ENCODE measurements around the gene ARL2. TPM values are rescaled to one million over a fixed set of nuclear protein-coding genes. Genes with fewer than 3 reads are reported as not detected.

The ARL2 gene
- total RNA-seq, 1 experiment from 2014 or later = 203 TPM

GRCh38 chr11:65034423-65034822 lies 20.5 kb downstream of the ARL2 start:
- no peak overlapping the region for H2BK12ac ChIP-seq (ENCODE audit: insufficient read length, low read depth, low read length)
- H3K79me2 ChIP-seq (ENCODE audit: insufficient read depth, low read length) = no peaks in the 10 kb centered on the region
- no peak overlapping the region for H4K5ac ChIP-seq (ENCODE audit: insufficient read length, low read depth, low read length)
- H3K23me2 ChIP-seq (ENCODE audit: insufficient read length, low read depth, low read length, poor library complexity, severe bottlenecking) = no peaks in the 10 kb centered on the region
- no peak overlapping the region for H2AK5ac ChIP-seq (ENCODE audit: insufficient read length, low read length)
- H3K27ac ChIP-seq (ENCODE audit: insufficient read length, low read depth, low read length) = no peak overlapping the region
- H3K4me2 ChIP-seq (ENCODE audit: insufficient read depth, insufficient read length, low read length) = no peak overlapping the region
- WGBS (ENCODE audit: extremely low coverage, insufficient read length, low lambda C conversion rate) = no CpG with 5 or more reads among the region's 2 CpGs
- H3K79me1 ChIP-seq (ENCODE audit: insufficient read depth, low read depth, low read length, poor library complexity, severe bottlenecking) = no peaks in the 10 kb centered on the region
- no peak overlapping the region for H2BK15ac ChIP-seq (ENCODE audit: low read depth, low read length)
- no peak overlapping the region for H4K91ac ChIP-seq (ENCODE audit: insufficient read length, low read depth, low read length)
- no peak overlapping the region for H4K8ac ChIP-seq (replicated peaks; ENCODE audit: insufficient read length, low read depth, low read length)
- no peak overlapping the region for H2BK20ac ChIP-seq (ENCODE audit: low read depth, low read length, poor library complexity, severe bottlenecking)
- H3K14ac ChIP-seq (ENCODE audit: insufficient read depth, low read length) = no peak overlapping the region
- Mint-ChIP-seq H3K27ac (no peak overlapping the region), H3K9me3 (no peaks in the 10 kb centered on the region), H3K4me1 (no peaks in the 10 kb centered on the region), H3K4me3 (no peak overlapping the region), H3K36me3 (ENCODE audit: insufficient read depth in 1 of 3, low read depth in 3 of 3) (peaks cover 0 to 28% (median 4%) of the 10 kb centered on the region in 3 experiments; a peak in 3 of 7 replicates), H3K27me3 (ENCODE audit: low read depth) (no peaks in the 10 kb centered on the region)
- no peak overlapping the region for H3K4ac ChIP-seq (ENCODE audit: low read depth, low read length)
- H3K27me3 ChIP-seq (ENCODE audit: insufficient read depth, low read length) = no peaks in the 10 kb centered on the region
- no peaks in the 10 kb centered on the region for H4K20me1 ChIP-seq (ENCODE audit: control insufficient read depth, insufficient read depth, insufficient read length)
- no peak overlapping the region for H3K23ac ChIP-seq (ENCODE audit: insufficient read length, low read depth, low read length)
- TF ChIP-seq, protein P1, sequence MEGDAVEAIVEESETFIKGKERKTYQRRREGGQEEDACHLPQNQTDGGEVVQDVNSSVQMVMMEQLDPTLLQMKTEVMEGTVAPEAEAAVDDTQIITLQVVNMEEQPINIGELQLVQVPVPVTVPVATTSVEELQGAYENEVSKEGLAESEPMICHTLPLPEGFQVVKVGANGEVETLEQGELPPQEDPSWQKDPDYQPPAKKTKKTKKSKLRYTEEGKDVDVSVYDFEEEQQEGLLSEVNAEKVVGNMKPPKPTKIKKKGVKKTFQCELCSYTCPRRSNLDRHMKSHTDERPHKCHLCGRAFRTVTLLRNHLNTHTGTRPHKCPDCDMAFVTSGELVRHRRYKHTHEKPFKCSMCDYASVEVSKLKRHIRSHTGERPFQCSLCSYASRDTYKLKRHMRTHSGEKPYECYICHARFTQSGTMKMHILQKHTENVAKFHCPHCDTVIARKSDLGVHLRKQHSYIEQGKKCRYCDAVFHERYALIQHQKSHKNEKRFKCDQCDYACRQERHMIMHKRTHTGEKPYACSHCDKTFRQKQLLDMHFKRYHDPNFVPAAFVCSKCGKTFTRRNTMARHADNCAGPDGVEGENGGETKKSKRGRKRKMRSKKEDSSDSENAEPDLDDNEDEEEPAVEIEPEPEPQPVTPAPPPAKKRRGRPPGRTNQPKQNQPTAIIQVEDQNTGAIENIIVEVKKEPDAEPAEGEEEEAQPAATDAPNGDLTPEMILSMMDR (conservative IDR thresholded peaks at IDR 0.05) = no peak
- H2BK120ac ChIP-seq (ENCODE audit: low read depth, low read length, poor library complexity, severe bottlenecking) = no peak overlapping the region
- no peak for DNase-seq
- no peak overlapping the region for H3K56ac ChIP-seq (ENCODE audit: insufficient read length, low read depth, low read length)
- no peak overlapping the region for H3T11ph ChIP-seq (ENCODE audit: low read length)
- H3K18ac ChIP-seq (ENCODE audit: insufficient read length, low read depth, low read length) = no peak overlapping the region
- no peak overlapping the region for H2BK5ac ChIP-seq (ENCODE audit: insufficient read length, low read length)
- H3K4me1 ChIP-seq (ENCODE audit: insufficient read depth, low read length) = no peaks in the 10 kb centered on the region
- no peaks in the 10 kb centered on the region for H3K9me3 ChIP-seq (ENCODE audit: control insufficient read depth, low read depth, low read length)
- H2AFZ ChIP-seq (ENCODE audit: low read length) = no peak overlapping the region
- no peak overlapping the region for H3K9ac ChIP-seq (ENCODE audit: extremely low read depth, insufficient read length, low read length)
